Pons (tissue), 1 donor: ENCODE measurements around the gene APOLD1.
"Not testable (repeated sequence)": the region's sequence is repeated elsewhere in the genome, so short reads cannot be mapped to it uniquely, and the experiment has no call there.

ENCODE experiments used
- DNase-seq: peaks from one replicate; pipeline ENCODE4 v3.0.0-alpha.2; 2016; ENCODE audit warnings: low spot score

APOLD1 gene

GRCh38 chr12:12784911-12785814 is at the start of gene APOLD1:
APOLD1 (plus strand) TSS chr12:12785659; CDS start chr12:12785692, 33 bp downstream.
- DNase-seq = peak; percentile 49

- DNase-seq = peak; percentile 74
Observed at GRCh38 chr12:12736759-12737676, 48.4 kb upstream of the APOLD1 start.

GRCh38 chr12:12738152-12738551 is 47.3 kb upstream of the APOLD1 start:
- not testable (repeated sequence) for DNase-seq

- no peak for DNase-seq
Observed at GRCh38 chr12:12741660-12742059, 43.8 kb upstream of the APOLD1 start.

- DNase-seq = no peak
Observed at GRCh38 chr12:12744546-12745305, 40.7 kb upstream of the APOLD1 start.

- DNase-seq = no peak
Observed at GRCh38 chr12:12745576-12746211, 39.8 kb upstream of the APOLD1 start.

- DNase-seq = no peak
Observed at GRCh38 chr12:12747278-12747677, 38.2 kb upstream of the APOLD1 start.

- no peak for DNase-seq
Observed at GRCh38 chr12:12748044-12748443, 37.4 kb upstream of the APOLD1 start.

- DNase-seq = peak; percentile 36
Observed at GRCh38 chr12:12749433-12749832, 36.0 kb upstream of the APOLD1 start.

GRCh38 chr12:12755923-12756322 is 29.5 kb upstream of the APOLD1 start:
- no peak for DNase-seq

- no peak for DNase-seq
Observed at GRCh38 chr12:12757121-12757520, 28.3 kb upstream of the APOLD1 start.

- DNase-seq = no peak
Observed at GRCh38 chr12:12759234-12759915, 26.1 kb upstream of the APOLD1 start.

- no peak for DNase-seq
Observed at GRCh38 chr12:12764824-12765223, 20.6 kb upstream of the APOLD1 start.

- DNase-seq = no peak
Observed at GRCh38 chr12:12770262-12770661, 15.2 kb upstream of the APOLD1 start.

- no peak for DNase-seq
Observed at GRCh38 chr12:12774791-12775190, 10.7 kb upstream of the APOLD1 start.

- no peak for DNase-seq
Observed at GRCh38 chr12:12776261-12776660, 9.2 kb upstream of the APOLD1 start.

- no peak for DNase-seq
Observed at GRCh38 chr12:12777092-12777491, 8.4 kb upstream of the APOLD1 start.

- DNase-seq = no peak
Observed at GRCh38 chr12:12779007-12779406, 6.5 kb upstream of the APOLD1 start.

- DNase-seq = no peak
Observed at GRCh38 chr12:12779529-12779928, 5.9 kb upstream of the APOLD1 start.

- no peak for DNase-seq
Observed at GRCh38 chr12:12784116-12784515, 1.3 kb upstream of the APOLD1 start.

GRCh38 chr12:12786351-12786705 is 869 bp downstream of the APOLD1 start:
- DNase-seq = no peak
